Activated CD4-positive, alpha-beta T cell treated with anti-CD3 and anti-CD28 coated beads, Interleukin-2, amount 50 U/mL, for 24 hours (primary cell): ENCODE measurements around the gene APBA1.
"Not testable (repeated sequence)": the region's sequence is repeated elsewhere in the genome, so short reads cannot be mapped to it uniquely, and the experiment has no call there.

Experiments
- DNase-seq, 2 donors: peaks; one replicate each; pipeline ENCODE4 v3.0.0-alpha.2; 2020; ENCODE audit warnings: low read depth in 1 of 2, low spot score in 1 of 2

The APBA1 gene

DNA sequence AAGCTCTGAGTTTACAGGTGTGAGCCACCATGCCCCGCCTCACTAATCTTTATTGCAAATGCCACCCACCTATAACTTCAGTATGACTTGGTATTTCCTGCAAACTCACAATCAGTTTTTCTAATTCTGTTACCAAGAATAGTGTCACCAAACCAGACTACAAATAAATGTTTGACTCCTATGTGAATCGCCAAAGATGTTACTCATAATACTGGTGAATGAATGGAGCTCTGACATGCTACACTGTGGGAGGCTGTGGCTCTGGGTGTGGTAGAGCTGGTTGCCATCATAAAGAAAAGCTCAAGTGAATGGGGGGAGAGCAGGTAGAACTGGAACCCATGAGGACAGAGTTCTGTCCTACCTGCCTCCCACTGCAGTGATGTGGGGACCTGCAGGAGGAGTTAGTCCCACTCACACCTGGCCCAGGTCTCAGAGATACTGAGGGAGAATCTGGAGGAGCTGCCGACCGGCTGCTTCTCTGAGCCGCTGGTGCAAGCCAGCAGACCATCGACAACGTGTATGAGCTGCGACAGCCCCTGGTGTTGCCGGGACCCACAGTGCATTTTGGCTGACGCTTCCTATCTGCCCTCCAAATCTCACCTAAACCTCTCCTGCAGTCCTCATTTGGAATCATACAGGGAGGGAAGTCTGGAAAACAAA is 251.4 kb downstream of the APBA1 start:
- DNase-seq: no peak

GRCh38 chr9:69412741-69413150 is 259.4 kb downstream of the APBA1 start:
- no peak for DNase-seq

DNA sequence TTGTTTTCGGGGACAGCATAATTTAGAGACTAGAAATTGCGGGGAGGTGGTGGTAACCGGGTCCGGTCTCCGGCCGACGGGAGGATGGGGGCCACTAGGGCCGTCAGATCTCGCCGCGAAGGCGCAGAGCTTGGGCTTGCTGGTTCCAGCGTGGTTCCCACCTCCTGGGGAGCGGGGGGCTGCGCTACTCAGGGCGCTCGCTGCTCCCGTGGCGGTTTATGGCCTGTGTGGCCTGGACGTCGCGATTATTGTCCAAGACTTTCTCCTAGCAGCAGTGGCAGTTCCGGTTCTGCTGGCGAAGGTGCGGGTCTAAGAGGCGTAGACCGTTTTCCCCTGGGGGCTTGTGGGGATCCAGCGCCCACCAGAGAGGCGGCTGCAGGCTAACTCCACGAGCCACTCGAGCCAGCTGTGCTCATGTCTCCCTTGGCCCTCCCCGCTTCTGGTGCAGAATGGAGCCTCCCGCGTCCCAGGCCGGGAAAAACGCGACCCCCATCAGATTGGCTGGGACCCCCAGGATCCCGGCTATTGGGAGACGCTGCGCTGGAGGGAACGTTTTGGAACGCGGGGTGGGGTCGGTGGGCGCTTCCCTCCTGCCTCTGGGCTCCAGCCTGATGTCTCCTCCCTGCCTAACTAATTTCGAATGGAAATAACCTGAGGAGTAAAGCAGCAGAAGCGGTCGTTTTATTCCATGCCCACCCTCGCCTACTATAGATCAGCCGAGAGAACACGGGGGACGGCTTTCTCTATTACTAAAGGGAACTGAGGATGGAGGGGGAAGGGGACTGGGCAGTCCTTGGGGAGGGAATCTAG is 260.0 kb downstream of the APBA1 start:
- no peak for DNase-seq

- no peak for DNase-seq
These were observed 260.9 kb downstream of the APBA1 start for GRCh38 chr9:69411246-69411645.

GRCh38 chr9:69409936-69410335 is 262.2 kb downstream of the APBA1 start:
- not testable (repeated sequence) for DNase-seq

GRCh38 chr9:69400470-69400869 is 271.7 kb downstream of the APBA1 start:
- DNase-seq: no peak

- no peak for DNase-seq
These were observed 274.6 kb downstream of the APBA1 start for GRCh38 chr9:69397384-69398214.

DNA sequence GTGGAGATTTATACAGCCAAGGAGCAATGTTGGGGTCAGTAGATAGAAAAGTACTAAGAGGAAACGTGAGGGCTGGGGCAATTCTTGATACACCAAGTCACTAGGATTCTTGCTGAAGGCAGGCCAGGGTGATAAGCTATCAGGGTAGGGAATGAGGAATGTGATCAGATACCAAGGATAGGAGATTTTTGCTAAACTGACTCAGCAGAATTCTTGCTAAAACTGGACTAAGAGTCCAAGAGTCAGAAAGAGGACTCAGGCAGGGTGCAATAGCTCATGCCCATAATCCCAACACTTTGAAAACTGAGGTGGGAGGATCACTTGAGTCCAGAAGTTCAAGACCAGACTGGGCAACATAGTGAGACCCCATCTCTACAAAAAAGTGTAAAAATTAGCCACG is 275.4 kb downstream of the APBA1 start:
- DNase-seq: no peak

DNA sequence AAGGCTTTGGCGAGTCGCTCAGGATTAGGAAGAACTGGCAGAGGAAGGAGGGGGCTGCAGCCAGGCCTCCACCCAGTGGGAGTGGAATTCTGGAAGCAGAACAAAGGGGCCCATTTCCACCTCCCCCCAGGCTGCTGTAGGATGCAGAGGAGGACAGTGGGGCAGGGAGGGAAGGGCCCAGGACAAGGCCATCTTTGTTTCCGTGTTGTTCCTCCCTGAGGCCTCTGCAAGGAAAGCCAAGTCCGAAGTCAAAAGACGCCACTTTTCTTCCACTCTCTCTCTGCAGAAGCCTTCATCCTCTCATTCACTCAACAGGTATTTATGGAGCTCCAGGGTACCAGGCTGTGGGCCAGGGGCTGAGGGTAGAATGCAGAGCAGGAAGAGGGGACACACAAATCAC is 276.5 kb downstream of the APBA1 start:
- DNase-seq: no peak

DNA sequence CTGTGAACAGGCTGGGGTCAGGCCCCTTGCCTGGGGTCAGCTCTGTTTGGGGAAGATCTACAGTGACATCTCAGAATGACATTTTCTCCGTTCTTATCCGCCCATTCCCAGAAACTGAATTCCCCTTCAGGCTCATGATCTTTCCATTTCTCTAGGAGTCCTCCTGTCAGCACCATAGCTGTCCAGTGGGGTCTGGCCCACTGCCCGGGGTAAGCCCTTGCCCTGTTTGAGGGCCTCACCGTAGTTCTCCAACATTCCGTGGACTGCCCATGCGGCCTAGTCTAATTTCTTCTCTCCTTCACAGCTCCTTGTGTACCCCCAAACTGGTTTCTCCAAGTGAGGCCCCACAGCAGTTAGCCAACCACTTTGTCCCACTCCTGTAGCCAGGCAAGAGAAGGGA is 278.7 kb downstream of the APBA1 start:
- DNase-seq: no peak

GRCh38 chr9:69392826-69393225 is 279.3 kb downstream of the APBA1 start:
- DNase-seq: no peak

GRCh38 chr9:69391946-69392345 is 280.2 kb downstream of the APBA1 start:
- DNase-seq: no peak

DNA sequence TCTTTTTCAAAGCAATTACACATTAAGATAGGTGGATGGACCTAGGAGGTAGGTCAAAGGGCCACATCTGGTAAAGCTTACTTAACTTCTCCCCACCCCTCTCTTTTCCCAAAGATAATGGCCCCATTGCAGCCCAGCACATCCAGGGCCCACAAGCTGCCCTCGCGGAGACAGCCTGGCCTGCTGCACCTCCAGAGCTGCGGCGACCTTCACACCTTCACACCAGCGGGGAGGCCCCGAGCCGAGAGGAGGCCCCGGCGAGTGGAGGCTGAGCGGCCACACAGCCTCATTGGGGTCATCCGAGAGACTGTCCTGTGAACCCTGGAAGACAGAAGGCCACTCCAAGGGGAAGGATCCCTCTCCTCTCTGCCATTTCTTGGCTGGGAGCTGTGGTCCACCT is 280.7 kb downstream of the APBA1 start:
- no peak for DNase-seq

DNA sequence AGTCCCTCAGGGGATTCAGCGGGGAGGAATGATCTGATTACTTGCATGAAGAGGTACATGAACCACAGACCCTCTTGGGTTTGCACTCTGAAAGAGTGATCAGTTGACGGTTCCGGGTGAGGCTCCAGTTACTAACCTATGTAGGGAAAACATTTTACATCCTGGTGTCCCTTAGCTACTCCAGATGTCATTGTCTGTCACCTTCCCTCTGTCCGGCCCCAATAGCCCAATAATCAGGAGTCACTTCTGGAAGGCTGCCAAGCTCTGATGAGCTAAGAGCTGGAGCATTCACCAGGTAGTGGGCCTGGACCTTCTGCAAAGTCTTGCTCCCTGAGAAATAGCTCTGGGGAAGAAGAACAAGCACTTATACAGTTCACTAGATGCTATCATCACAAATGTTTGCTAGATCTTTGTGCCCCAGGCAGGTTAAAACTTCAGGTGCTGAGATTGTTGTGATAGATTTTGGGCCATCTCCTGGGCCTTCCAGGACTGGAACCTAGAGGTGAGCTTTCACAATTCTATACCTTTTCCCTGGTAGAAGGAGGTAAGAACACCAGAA is 282.7 kb downstream of the APBA1 start:
- DNase-seq: no peak

GRCh38 chr9:69388596-69388995 is 283.6 kb downstream of the APBA1 start:
- no peak for DNase-seq

DNA sequence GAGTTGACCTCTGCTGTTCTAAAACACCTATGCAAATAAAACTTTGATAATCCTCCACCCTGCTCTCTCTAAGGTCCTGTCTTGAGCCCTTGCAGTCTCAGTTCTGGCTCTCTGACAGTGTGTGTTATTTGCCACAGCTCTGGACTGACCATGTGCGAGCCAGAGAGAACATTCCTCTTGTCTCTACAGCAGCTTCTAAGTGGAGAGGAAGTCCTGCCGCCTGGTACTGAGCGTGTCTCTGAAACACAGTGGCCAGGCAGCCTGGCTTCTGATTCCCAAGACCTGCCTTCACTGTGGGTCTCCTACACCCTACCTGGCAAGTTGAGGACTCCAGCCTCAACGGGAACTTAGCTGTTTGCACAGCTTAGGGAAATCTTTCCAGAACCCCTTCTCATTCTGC is 285.5 kb downstream of the APBA1 start:
- DNase-seq: no peak

DNA sequence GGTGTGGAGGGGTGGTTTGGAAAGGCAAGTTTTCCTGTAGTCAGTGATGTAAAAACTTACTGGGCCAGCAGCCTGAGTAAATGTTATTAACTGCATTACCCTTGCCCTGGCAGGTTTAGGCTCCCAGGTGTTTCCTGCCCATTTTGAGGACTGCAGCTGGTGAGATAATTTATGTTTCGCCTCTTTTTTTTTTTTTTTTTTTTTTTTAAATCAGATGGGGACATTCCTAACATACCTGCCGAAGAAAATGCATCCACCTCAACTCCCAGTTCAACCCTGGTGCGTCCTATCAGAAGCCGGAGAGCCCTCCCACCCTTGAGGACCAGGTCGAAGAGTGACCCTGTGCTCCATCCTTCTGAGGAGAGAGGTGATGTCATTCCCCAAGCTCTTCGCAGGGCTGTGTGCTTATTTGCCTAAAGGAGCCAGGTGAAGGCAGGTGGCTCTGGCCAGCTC is 286.6 kb downstream of the APBA1 start:
- DNase-seq: no peak

GRCh38 chr9:69382135-69382534 is 290.0 kb downstream of the APBA1 start:
- DNase-seq: no peak

GRCh38 chr9:69380811-69381210 is 291.4 kb downstream of the APBA1 start:
- DNase-seq: no peak

- no peak for DNase-seq
These were observed 291.9 kb downstream of the APBA1 start for GRCh38 chr9:69380301-69380700.

DNA sequence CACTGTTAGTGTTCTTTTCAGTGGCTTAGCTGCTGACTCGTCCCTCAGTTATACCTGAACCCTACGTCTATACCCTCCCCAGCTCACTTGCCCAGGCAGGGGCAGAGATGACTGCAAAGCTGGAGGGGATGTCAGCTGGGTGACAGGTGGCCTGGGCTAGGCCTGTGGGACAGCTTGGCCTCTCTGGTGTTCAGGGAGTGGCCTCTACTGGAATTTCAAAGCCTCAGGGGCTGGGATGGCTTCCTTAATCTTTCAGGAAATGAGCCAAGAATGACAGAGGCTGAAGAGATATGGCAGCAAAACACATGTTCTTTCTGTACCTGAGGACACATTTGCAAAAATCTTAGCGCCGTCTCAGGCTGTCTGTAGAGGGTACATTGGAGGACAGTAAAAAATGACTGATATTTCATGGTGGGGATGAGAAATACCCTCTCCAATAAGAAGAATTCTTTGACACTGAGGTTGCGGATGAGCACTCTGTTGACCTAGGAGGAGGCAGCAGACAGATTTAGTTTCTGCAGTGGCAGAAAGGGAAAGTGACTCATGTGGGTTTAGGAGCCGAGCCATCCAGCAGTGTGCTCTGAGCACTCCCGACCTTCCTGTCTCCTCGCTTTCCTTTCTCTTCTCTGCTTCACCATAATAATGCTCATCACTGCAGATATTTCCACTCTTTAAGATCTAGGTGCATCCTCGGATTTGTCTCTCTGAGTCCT is 292.7 kb downstream of the APBA1 start:
- no peak for DNase-seq
